Bronchial epithelial cell (primary cell): ENCODE measurements around the gene GNPTAB. TPM values are rescaled to one million over a fixed set of nuclear protein-coding genes. Genes with fewer than 3 reads are reported as not detected.

Experiments used
- DNase-seq: peaks from one replicate; pipeline ENCODE4 v3.0.0-alpha.2; 2010; ENCODE audit warnings: low read depth
- FAIRE-seq: peaks from 2 replicates; lab custom pipeline; 2011; peaks lifted over from hg19 to GRCh38; lab: Jason Lieb, UNC
- H3K27me3 ChIP-seq: 2 replicates; pipeline ENCODE4 v1.5.1; 2011; ENCODE audit warnings: low read length; ENCODE audit not compliant: control insufficient read depth, insufficient read depth
- H3K36me3 ChIP-seq: 2 replicates; pipeline ENCODE4 v1.5.1; 2011; ENCODE audit warnings: low read length; ENCODE audit not compliant: control insufficient read depth, insufficient read depth
- H3K4me3 ChIP-seq: 2 replicates; pipeline ENCODE4 v1.5.1; 2011; ENCODE audit warnings: mild to moderate bottlenecking, low read depth, low read length, control low read depth
- total RNA-seq: library from RNA; depleted of rRNA; stranded (reverse); fragments of >200 nt; gene quantifications from 2 replicates; pipeline ENCODE4 v1.2.1, GENCODE V29; 2014
- TF ChIP-seq, protein P1 (sequence below): IDR thresholded peaks from 2 replicates; pipeline ENCODE4 v1.5.1; 2011; ENCODE audit warnings: mild to moderate bottlenecking, moderate library complexity, low read length, control low read depth, inconsistent platforms; ENCODE audit not compliant: insufficient read depth, severe bottlenecking

GNPTAB gene
- total RNA-seq, 1 donor from 2014 or later, result 15.8 TPM

DNA sequence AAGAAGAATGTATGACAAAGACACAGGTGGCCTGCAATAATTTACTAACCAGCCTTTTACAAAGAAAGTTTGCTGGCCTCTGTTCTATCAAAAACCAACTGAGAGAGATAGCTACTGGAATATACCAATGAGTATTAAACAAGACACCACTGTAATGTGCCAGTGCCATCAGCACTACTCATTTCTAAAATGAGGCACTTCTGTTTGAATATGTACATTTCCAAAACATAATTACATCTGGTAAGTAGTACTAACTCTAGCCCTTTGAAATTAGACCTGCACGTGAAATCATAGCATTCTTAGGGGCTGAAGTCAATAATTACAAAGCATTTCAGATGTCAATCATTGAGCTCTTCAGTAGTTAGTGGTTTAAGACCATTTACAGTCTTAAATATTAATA is 84.6 kb downstream of the GNPTAB start:
- peaks cover under 1% of the 10 kb centered on the region for H3K36me3 ChIP-seq
- TF ChIP-seq, protein P1, sequence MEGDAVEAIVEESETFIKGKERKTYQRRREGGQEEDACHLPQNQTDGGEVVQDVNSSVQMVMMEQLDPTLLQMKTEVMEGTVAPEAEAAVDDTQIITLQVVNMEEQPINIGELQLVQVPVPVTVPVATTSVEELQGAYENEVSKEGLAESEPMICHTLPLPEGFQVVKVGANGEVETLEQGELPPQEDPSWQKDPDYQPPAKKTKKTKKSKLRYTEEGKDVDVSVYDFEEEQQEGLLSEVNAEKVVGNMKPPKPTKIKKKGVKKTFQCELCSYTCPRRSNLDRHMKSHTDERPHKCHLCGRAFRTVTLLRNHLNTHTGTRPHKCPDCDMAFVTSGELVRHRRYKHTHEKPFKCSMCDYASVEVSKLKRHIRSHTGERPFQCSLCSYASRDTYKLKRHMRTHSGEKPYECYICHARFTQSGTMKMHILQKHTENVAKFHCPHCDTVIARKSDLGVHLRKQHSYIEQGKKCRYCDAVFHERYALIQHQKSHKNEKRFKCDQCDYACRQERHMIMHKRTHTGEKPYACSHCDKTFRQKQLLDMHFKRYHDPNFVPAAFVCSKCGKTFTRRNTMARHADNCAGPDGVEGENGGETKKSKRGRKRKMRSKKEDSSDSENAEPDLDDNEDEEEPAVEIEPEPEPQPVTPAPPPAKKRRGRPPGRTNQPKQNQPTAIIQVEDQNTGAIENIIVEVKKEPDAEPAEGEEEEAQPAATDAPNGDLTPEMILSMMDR, result no peak

DNA sequence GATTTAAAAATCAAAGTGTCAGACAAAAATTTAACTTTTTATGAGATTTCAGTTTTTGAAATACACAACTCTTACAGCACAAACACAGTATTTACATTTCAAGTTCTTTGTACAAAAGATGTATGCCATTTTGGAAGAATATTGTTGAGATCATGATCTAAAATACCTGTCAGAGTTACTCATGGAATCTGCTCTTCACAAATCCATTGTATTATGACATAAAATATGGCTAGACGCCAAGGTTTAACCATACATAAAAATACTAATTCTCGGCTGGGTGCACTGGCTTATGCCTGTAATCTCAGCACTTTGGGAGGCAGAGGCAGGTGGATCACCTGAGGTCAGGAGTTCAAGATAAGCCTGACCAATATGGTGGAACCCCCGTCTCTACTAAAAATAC is 85.3 kb downstream of the GNPTAB start:
- H3K36me3 ChIP-seq, result no peaks in the 10 kb centered on the region
- no peaks in the 10 kb centered on the region for H3K27me3 ChIP-seq
- TF ChIP-seq, protein P1, result no peak
- DNase-seq (peak; percentile 26), FAIRE-seq (no peak)
- H3K4me3 ChIP-seq, result no peak overlapping the region

More for the DNA sequence above, 84.6 kb downstream of the GNPTAB start:
- no peak for FAIRE-seq
- H3K4me3 ChIP-seq, result no peak overlapping the region
- no peaks in the 10 kb centered on the region for H3K27me3 ChIP-seq
- DNase-seq, result no peak

DNA sequence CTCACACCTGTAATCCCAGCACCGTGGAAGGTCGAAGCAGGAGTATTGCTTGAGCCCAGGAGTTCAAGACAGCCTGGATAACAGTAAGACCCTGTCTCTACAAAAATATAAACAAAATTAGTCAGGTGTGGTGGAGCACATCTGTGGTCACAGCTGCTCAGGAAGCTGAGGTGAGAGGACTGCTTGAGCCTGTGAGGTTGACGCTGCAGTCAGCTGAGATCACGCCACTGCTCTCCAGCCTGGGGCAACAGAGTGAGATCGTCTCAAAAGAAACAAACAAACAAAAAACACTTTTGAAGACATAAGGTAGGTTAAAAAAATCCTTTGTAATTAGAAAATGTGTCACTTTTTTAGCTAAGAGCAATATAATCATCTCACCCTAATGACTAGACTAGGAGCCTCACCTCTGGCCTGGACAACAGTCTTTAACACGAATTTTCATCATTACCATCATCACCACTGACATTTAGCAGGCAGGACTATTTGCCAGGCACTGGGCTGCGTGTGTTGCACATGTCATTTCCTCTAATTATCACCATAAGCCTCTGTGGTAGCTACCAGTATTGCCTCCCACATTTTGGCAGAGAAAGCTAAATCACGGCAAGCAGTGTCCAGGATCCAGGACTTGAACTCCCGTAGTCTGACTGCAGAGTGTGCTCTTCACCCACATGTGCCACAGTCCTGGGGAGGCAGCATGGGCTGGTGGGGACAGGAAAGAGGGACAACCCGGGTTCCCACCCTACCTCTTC is 86.9 kb downstream of the GNPTAB start:
- H3K36me3 ChIP-seq, result no peaks in the 10 kb centered on the region
- DNase-seq, result no peak
- FAIRE-seq, result no peak

DNA sequence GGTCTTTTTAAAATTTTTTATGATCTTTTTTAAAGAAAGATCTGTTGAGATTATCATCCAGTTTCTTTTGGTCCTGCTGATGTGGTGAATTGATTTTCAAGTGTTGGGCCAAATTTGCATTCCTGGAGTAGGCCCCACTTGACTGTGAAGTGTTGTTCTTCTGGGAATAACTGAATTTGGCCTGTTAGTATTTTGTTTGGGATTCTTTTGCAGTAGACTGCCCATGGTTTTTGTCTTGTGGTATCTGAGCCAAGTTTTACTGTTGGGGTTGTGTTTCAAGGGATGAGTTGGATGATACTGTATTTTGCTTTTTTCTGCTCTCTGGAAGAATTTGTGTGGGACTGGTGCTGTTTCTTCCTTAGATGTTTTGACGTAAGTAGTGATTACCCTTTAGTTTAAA is 87.5 kb downstream of the GNPTAB start:
- FAIRE-seq, result no peak
- Histone ChIP-seq H3K4me3 (no peak overlapping the region), H3K36me3 (no peaks in the 10 kb centered on the region), H3K27me3 (no peaks in the 10 kb centered on the region)
- TF ChIP-seq, protein P1, result no peak
- no peak for DNase-seq

More for the DNA sequence above, 86.9 kb downstream of the GNPTAB start:
- TF ChIP-seq, protein P1, result no peak
- Histone ChIP-seq H3K4me3 (no peak overlapping the region), H3K27me3 (no peaks in the 10 kb centered on the region)

DNA sequence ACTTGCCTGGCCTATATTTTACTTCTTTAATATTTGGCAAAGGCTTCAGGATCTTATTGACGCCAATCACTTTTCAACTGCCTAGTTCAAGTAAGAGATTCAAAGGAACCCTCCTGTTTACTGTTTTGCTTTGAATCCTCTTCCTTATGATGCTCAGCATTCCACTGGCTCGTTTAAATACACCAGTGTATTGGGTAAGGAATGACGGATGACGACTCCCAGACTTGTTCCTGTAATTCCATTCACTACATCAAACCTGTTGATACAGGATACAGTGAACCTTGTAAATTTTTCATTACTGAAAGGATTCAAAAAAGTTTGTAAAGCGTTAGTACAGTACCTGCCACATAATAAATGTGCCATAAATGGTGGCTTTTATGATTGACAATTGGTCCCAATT is 89.8 kb downstream of the GNPTAB start:
- Histone ChIP-seq H3K4me3 (no peak overlapping the region), H3K27me3 (no peaks in the 10 kb centered on the region), H3K36me3 (no peaks in the 10 kb centered on the region)
- DNase-seq, result no peak
- FAIRE-seq, result no peak
- TF ChIP-seq, protein P1, result no peak
